Measurements from ENCODE around the gene SMYD5. TPM values are rescaled to one million over a fixed set of nuclear protein-coding genes. Genes with fewer than 3 reads are reported as not detected.

SMYD5 gene
- total RNA-seq, 6 experiments from 2014 or later, result 5.3 to 12.2 (median 9.4) TPM

DNA sequence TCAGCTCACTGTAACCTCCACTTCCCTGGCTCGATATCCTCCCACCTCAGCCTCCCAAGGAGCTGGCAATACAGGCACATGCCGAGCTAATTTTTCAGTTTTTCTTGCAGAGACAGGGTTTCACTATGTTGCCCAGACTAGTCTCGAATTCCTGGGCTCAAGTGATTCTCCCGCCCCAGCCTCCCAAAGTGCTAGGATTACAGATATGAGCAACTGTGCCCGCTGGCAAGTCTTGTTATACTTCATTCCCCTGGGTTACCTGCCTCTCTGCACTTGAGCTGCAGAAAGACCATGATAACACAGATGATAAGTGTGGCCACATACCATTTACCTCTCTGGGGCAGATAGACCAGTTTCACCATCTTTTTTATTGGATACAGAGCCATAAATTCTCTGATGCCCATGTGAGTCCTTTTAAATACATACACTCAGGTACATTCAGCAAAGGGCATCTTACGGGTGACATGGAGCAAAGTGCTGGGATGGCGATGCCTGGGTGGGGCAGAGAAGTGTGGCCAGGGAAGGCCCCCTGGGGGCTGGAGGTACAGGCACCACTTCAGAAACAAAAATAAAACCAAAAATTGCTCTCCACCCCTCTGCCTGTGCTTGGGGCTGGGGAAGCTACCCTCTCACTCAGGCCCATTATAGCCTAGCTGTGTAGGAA, 40.4 kb downstream of the SMYD5 start:
- H3K9me3 ChIP-seq, result no peaks in the 10 kb centered on the region
- H3K27me3 ChIP-seq, result no peaks in the 10 kb centered on the region
- TF ChIP-seq, protein P1, sequence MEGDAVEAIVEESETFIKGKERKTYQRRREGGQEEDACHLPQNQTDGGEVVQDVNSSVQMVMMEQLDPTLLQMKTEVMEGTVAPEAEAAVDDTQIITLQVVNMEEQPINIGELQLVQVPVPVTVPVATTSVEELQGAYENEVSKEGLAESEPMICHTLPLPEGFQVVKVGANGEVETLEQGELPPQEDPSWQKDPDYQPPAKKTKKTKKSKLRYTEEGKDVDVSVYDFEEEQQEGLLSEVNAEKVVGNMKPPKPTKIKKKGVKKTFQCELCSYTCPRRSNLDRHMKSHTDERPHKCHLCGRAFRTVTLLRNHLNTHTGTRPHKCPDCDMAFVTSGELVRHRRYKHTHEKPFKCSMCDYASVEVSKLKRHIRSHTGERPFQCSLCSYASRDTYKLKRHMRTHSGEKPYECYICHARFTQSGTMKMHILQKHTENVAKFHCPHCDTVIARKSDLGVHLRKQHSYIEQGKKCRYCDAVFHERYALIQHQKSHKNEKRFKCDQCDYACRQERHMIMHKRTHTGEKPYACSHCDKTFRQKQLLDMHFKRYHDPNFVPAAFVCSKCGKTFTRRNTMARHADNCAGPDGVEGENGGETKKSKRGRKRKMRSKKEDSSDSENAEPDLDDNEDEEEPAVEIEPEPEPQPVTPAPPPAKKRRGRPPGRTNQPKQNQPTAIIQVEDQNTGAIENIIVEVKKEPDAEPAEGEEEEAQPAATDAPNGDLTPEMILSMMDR (IDR thresholded peaks at IDR 0.05), result no peak
- TF ChIP-seq POLR2A (IDR thresholded peaks at IDR 0.05), result no peak
- H3K4me3 ChIP-seq, result no peak overlapping the region
- intact Hi-C loops (cut with DNase I), result no loop called here
- peaks cover 4 to 46% (median 27%) of the 10 kb centered on the region in 4 donors for H3K36me3 ChIP-seq
- no peak overlapping the region for H3K27ac ChIP-seq
- no peaks in the 10 kb centered on the region for H3K4me1 ChIP-seq
- ATAC-seq (no peak), DNase-seq (no peak)
- whole genome bisulfite sequencing (ENCODE audit: insufficient coverage, low coverage, low lambda C conversion rate, missing lambda C conversion rate), result 96% methylated on average over 4 of the region's 7 CpGs

- DNase-seq, result no peak
- WGBS (ENCODE audit: insufficient coverage, low coverage, low lambda C conversion rate, missing lambda C conversion rate), result no CpG with 5 or more reads among the region's 4 CpGs
- peaks cover 0 to 39% (median 24%) of the 10 kb centered on the region in 4 donors for H3K36me3 ChIP-seq
- H3K4me1 ChIP-seq, result no peaks in the 10 kb centered on the region
- no peaks in the 10 kb centered on the region for H3K9me3 ChIP-seq
- intact Hi-C loops (cut with DNase I), result no loop called here
- H3K27me3 ChIP-seq, result no peaks in the 10 kb centered on the region
- H3K4me3 ChIP-seq, result no peak overlapping the region
- no peak for ATAC-seq
- TF ChIP-seq, protein P1 (IDR thresholded peaks at IDR 0.05), result no peak
- no peak for TF ChIP-seq POLR2A (IDR thresholded peaks at IDR 0.05)
- H3K27ac ChIP-seq, result no peak overlapping the region
Observed at GRCh38 chr2:73255007-73255644, 41.1 kb downstream of the SMYD5 start.

- DNase-seq, result no peak
- peaks cover 0 to 32% (median 19%) of the 10 kb centered on the region in 4 donors for H3K36me3 ChIP-seq
- no peaks in the 10 kb centered on the region for H3K4me1 ChIP-seq
- H3K27ac ChIP-seq, result no peak overlapping the region
- TF ChIP-seq, protein P1 (IDR thresholded peaks at IDR 0.05), result no peak
- no peak for TF ChIP-seq POLR2A (IDR thresholded peaks at IDR 0.05)
- intact Hi-C loops (cut with DNase I), result no loop called here
- no peak overlapping the region for H3K4me3 ChIP-seq
- H3K9me3 ChIP-seq, result no peaks in the 10 kb centered on the region
- no peak for ATAC-seq
- 40% methylated on average over 1 of the region's 5 CpGs for WGBS (ENCODE audit: insufficient coverage, low coverage, low lambda C conversion rate, missing lambda C conversion rate)
- H3K27me3 ChIP-seq, result no peaks in the 10 kb centered on the region
Observed at GRCh38 chr2:73255907-73256617, 42.0 kb downstream of the SMYD5 start.

- TF ChIP-seq, protein P1 (IDR thresholded peaks at IDR 0.05), result no peak
- no peak for TF ChIP-seq POLR2A (IDR thresholded peaks at IDR 0.05)
- no CpG with 5 or more reads among the region's 1 CpG for WGBS (ENCODE audit: insufficient coverage, low coverage, low lambda C conversion rate, missing lambda C conversion rate)
- intact Hi-C loops (cut with DNase I), result no loop called here
- Histone ChIP-seq H3K27me3 (no peaks in the 10 kb centered on the region), H3K9me3 (no peaks in the 10 kb centered on the region), H3K4me1 (no peaks in the 10 kb centered on the region), H3K4me3 (no peak overlapping the region), H3K36me3 (peaks cover 0 to 27% (median 16%) of the 10 kb centered on the region in 4 donors), H3K27ac (no peak overlapping the region)
- DNase-seq (no peak), ATAC-seq (no peak)
Observed at GRCh38 chr2:73256618-73256922, 42.5 kb downstream of the SMYD5 start.

Measured in right lobe of liver (tissue), 6 donors.